NB4 (cell line): Measurements from ENCODE around the gene REG3G.

ENCODE experiments used
- MYC ChIP-seq: IDR thresholded peaks from 2 replicates; pipeline ENCODE4 v1.6.1; 2011; ENCODE audit warnings: low read depth, low read length
- POLR2A ChIP-seq: IDR thresholded peaks from 2 replicates; pipeline ENCODE4 v1.6.1; 2011; ENCODE audit warnings: mild to moderate bottlenecking; ENCODE audit not compliant: insufficient read length; ENCODE audit errors: extremely low read depth

DNA sequence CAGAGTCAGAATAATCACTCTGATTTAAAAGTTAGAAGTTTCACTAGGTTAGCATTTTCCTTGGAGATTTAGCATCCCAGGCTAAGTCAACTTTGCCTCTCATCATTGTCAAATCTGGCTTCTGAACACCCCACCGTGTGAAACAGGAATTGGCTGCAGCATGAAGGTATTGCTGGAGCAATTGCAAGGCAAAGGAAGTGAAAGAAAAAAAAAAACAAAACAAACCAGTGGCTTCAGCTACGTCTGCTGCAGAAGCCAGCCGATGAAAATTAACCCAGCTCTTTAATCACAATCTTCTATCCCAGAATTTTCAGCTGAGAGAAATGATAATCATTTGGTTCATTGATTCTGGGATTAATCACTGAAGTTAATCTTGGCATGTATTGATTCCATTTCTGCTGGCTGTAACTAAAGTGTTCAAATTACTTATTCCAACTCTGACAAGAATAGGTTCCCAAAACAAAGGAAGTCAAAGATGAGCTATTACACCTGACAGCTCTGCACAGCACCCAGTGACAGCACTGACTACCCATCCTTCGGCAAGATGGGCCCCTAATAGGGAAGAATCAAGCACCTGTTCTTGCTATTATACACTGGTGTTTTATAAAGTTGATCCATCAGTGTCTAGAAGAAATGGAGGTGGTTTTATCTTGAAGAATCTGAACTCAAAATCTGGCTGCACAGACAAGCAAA lies 42.7 kb upstream of the REG3G start:
- TF ChIP-seq MYC (no peak), POLR2A (no peak)
